Measurements from ENCODE around the gene PFDN4. TPM values are rescaled to one million over a fixed set of nuclear protein-coding genes. Genes with fewer than 3 reads are reported as not detected.
A peak's percentile ranks its signal among the peaks of the same experiment; 100 is the strongest.

The PFDN4 gene
- total RNA-seq, 1 experiment from 2014 or later, result 245 TPM

- DNase-seq (ENCODE audit: low read depth), result peak; percentile 68
- in situ Hi-C loops (cut with HindIII; ENCODE audit: low pct_unique_long_range_greater_than_20kb, low sequenced_read_pairs), result loop anchor here (10.0 kb wide), 1 partner anchor 91 kb away; no protein-coding TSS in a partner anchor
Observed at GRCh38 chr20:54195483-54196472, 12.1 kb upstream of the PFDN4 start.

GRCh38 chr20:54197621-54198604 lies 10.0 kb upstream of the PFDN4 start:
- in situ Hi-C loops (cut with HindIII; ENCODE audit: low pct_unique_long_range_greater_than_20kb, low sequenced_read_pairs), result loop anchor here (10.0 kb wide), 1 partner anchor 93 kb away; no protein-coding TSS in a partner anchor
- peak; percentile 61 for DNase-seq (ENCODE audit: low read depth)

GRCh38 chr20:54199283-54199682 lies 8.6 kb upstream of the PFDN4 start:
- DNase-seq (ENCODE audit: low read depth), result no peak
- in situ Hi-C loops (cut with HindIII; ENCODE audit: low pct_unique_long_range_greater_than_20kb, low sequenced_read_pairs), result loop anchor here (10.0 kb wide), 1 partner anchor 94 kb away; no protein-coding TSS in a partner anchor

GRCh38 chr20:54199721-54200176 lies 8.1 kb upstream of the PFDN4 start:
- in situ Hi-C loops (cut with HindIII; ENCODE audit: low pct_unique_long_range_greater_than_20kb, low sequenced_read_pairs), result loop anchor here (10.0 kb wide), 1 partner anchor 95 kb away; no protein-coding TSS in a partner anchor
- DNase-seq (ENCODE audit: low read depth), result peak; percentile 76

GRCh38 chr20:54200487-54201267 lies 7.2 kb upstream of the PFDN4 start:
- in situ Hi-C loops (cut with HindIII; ENCODE audit: low pct_unique_long_range_greater_than_20kb, low sequenced_read_pairs), result no loop called here
- DNase-seq (ENCODE audit: low read depth), result no peak

GRCh38 chr20:54201268-54201846 lies 6.5 kb upstream of the PFDN4 start:
- in situ Hi-C loops (cut with HindIII; ENCODE audit: low pct_unique_long_range_greater_than_20kb, low sequenced_read_pairs), result no loop called here
- DNase-seq (ENCODE audit: low read depth), result no peak

GRCh38 chr20:54203281-54203680 lies 4.6 kb upstream of the PFDN4 start:
- no peak for DNase-seq (ENCODE audit: low read depth)
- in situ Hi-C loops (cut with HindIII; ENCODE audit: low pct_unique_long_range_greater_than_20kb, low sequenced_read_pairs), result no loop called here

- no peak for DNase-seq (ENCODE audit: low read depth)
- in situ Hi-C loops (cut with HindIII; ENCODE audit: low pct_unique_long_range_greater_than_20kb, low sequenced_read_pairs), result no loop called here
Observed at GRCh38 chr20:54204063-54204462, 3.8 kb upstream of the PFDN4 start.

GRCh38 chr20:54204481-54204880 lies 3.4 kb upstream of the PFDN4 start:
- DNase-seq (ENCODE audit: low read depth), result no peak
- in situ Hi-C loops (cut with HindIII; ENCODE audit: low pct_unique_long_range_greater_than_20kb, low sequenced_read_pairs), result no loop called here

- no peak for DNase-seq (ENCODE audit: low read depth)
- in situ Hi-C loops (cut with HindIII; ENCODE audit: low pct_unique_long_range_greater_than_20kb, low sequenced_read_pairs), result no loop called here
Observed at GRCh38 chr20:54205450-54205849, 2.4 kb upstream of the PFDN4 start.

- DNase-seq (ENCODE audit: low read depth), result no peak
- in situ Hi-C loops (cut with HindIII; ENCODE audit: low pct_unique_long_range_greater_than_20kb, low sequenced_read_pairs), result no loop called here
Observed at GRCh38 chr20:54207053-54207742, 689 bp upstream of the PFDN4 start.

GRCh38 chr20:54208548-54209176 lies 775 bp downstream of the PFDN4 start:
- peak; percentile 56 for DNase-seq (ENCODE audit: low read depth)
- in situ Hi-C loops (cut with HindIII; ENCODE audit: low pct_unique_long_range_greater_than_20kb, low sequenced_read_pairs), result no loop called here

GRCh38 chr20:54209216-54209813 lies 1.4 kb downstream of the PFDN4 start:
- no peak for DNase-seq (ENCODE audit: low read depth)
- in situ Hi-C loops (cut with HindIII; ENCODE audit: low pct_unique_long_range_greater_than_20kb, low sequenced_read_pairs), result no loop called here

- in situ Hi-C loops (cut with HindIII; ENCODE audit: low pct_unique_long_range_greater_than_20kb, low sequenced_read_pairs), result no loop called here
- DNase-seq (ENCODE audit: low read depth), result no peak
Observed at GRCh38 chr20:54212226-54212625, 4.3 kb downstream of the PFDN4 start.

- in situ Hi-C loops (cut with HindIII; ENCODE audit: low pct_unique_long_range_greater_than_20kb, low sequenced_read_pairs), result no loop called here
- no peak for DNase-seq (ENCODE audit: low read depth)
Observed at GRCh38 chr20:54212871-54213270, 5.0 kb downstream of the PFDN4 start.

- DNase-seq (ENCODE audit: low read depth), result no peak
- in situ Hi-C loops (cut with HindIII; ENCODE audit: low pct_unique_long_range_greater_than_20kb, low sequenced_read_pairs), result no loop called here
Observed at GRCh38 chr20:54214566-54214965, 6.7 kb downstream of the PFDN4 start.

All from Caki2 (cell line).